Activated naive CD4-positive, alpha-beta T cell treated with anti-CD3 and anti-CD28 coated beads, Interleukin-2, amount 50 U/mL, for 72 hours (primary cell): ENCODE data around the gene FAT3. TPM values are rescaled to one million over a fixed set of nuclear protein-coding genes. Genes with fewer than 3 reads are reported as not detected.

ENCODE experiments used
- ATAC-seq, 2 donors: fragments of 150-1000 bp; cut with Tn5 transposase; 2 replicates each; pipeline ENCODE4 v1.10.0; 2021; ENCODE audit warnings: mild to moderate bottlenecking in 2 of 2, moderate library complexity in 2 of 2
- DNase-seq, 2 donors: peaks; one replicate each; pipeline ENCODE4 v3.0.0; 2021 to 2022; ENCODE audit warnings: low spot score in 2 of 2
- H3K27ac Mint-ChIP-seq, 2 donors: one replicate each; pipeline ENCODE4 v1.8.0; 2022; ENCODE audit warnings: mild to moderate bottlenecking in 2 of 2, mixed read lengths in 2 of 2
- H3K36me3 Mint-ChIP-seq, 2 donors: one replicate each; pipeline ENCODE4 v1.8.0; 2022; ENCODE audit warnings: mixed read lengths in 2 of 2
- H3K9me3 Mint-ChIP-seq, 2 donors: one replicate each; pipeline ENCODE4 v1.8.0; 2022; ENCODE audit warnings: mixed read lengths in 2 of 2
- total RNA-seq, 2 donors: library from RNA; stranded (reverse); gene quantifications; one replicate each; pipeline ENCODE4 v1.2.3, GENCODE V29; 2022

The FAT3 gene
- total RNA-seq, 2 donors from 2014 or later = not detected

GRCh38 chr11:92266806-92267205 lies 42.2 kb downstream of the FAT3 start:
- peaks cover 8 to 16% of the 10 kb centered on the region in 2 donors for H3K9me3 Mint-ChIP-seq
- ATAC-seq = no peak

GRCh38 chr11:92267278-92267677 lies 42.7 kb downstream of the FAT3 start:
- Mint-ChIP-seq H3K27ac (no peak overlapping the region), H3K9me3 (peaks cover 8 to 20% of the 10 kb centered on the region in 2 donors), H3K36me3 (no peaks in the 10 kb centered on the region)
- DNase-seq = no peak
- no peak for ATAC-seq

More at GRCh38 chr11:92266806-92267205, 42.2 kb downstream of the FAT3 start:
- no peak for DNase-seq
- Mint-ChIP-seq H3K36me3 (no peaks in the 10 kb centered on the region), H3K27ac (no peak overlapping the region)

DNA sequence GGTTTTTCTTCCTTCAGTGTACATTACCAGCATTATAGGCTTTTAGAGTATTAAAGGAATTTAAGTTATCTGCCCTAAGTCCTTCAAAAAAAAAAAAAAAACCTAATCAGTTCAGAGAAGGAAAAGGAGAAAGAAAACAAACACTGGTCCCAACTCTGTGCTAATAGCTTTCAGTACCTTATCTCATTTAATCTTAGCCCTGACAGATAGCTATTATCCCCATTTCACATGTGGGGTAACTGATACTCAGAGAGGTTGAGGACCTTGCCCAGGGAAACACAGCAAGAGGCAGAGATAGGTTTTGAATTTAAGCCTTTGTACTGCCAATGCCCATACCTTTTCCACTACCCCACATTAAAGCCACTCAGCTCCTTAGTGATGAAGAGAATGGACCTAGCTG lies 43.4 kb downstream of the FAT3 start:
- ATAC-seq (no peak), DNase-seq (no peak)
- Mint-ChIP-seq H3K36me3 (no peaks in the 10 kb centered on the region), H3K27ac (no peak overlapping the region), H3K9me3 (peaks cover 8 to 20% of the 10 kb centered on the region in 2 donors)

- Mint-ChIP-seq H3K27ac (no peak overlapping the region), H3K36me3 (no peaks in the 10 kb centered on the region), H3K9me3 (peaks cover 8 to 20% of the 10 kb centered on the region in 2 donors)
- no peak for ATAC-seq
- DNase-seq = no peak
Observed at GRCh38 chr11:92268546-92268945, 43.9 kb downstream of the FAT3 start.

DNA sequence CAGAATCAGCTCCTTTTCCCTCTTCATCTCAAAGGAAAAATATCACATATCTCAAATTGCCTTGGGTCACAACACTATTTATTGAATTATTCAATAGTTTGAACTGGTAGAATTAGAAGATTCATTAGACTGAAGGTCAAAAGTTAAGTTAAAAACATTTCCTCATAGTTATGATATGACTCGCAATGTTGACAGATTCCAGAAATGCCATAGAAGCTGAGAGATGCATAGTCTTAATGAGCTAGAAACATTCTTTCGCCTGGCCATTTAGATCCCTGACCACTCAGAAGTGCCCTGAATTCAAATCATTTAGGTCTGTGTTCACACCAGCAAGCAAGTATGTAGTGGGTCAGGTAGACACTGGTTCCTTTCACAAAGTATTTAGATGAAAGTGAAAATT lies 44.4 kb downstream of the FAT3 start:
- Mint-ChIP-seq H3K27ac (no peak overlapping the region), H3K36me3 (no peaks in the 10 kb centered on the region), H3K9me3 (peaks cover 8 to 20% of the 10 kb centered on the region in 2 donors)
- DNase-seq (no peak), ATAC-seq (no peak)

- peaks cover 8 to 20% of the 10 kb centered on the region in 2 donors for H3K9me3 Mint-ChIP-seq
- no peaks in the 10 kb centered on the region for H3K36me3 Mint-ChIP-seq
- DNase-seq (no peak), ATAC-seq (no peak)
- H3K27ac Mint-ChIP-seq = no peak overlapping the region
Observed at GRCh38 chr11:92269841-92270240, 45.2 kb downstream of the FAT3 start.

DNA sequence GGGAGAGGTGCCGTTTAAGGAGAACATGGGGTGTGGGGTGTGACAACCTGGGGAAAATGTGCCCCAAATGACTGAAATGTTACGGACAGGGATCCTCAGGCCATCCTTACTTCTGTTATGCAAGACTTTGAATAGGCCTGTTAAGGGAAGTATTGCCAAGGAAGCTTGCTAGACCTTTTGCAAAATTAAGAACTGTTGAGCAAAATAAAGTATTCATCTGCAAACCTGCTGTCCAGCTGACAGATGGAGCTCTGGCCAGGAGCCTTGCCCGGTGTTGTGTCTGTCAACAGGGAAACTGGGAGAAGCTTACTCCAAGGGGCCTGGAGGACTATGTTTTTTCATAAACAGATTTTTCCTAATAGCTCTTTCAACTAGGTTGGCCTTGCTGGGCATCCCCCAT lies 48.0 kb downstream of the FAT3 start:
- DNase-seq (no peak), ATAC-seq (no peak)
- H3K36me3 Mint-ChIP-seq = no peaks in the 10 kb centered on the region
- H3K27ac Mint-ChIP-seq = no peak overlapping the region
- peaks cover 12 to 30% of the 10 kb centered on the region in 2 donors for H3K9me3 Mint-ChIP-seq
